HEK293 (cell line): ENCODE results near the gene HNRNPUL1.

ENCODE experiments used
- ATF2 ChIP-seq: fragments of 450-650 bp; formaldehyde crosslinking; IDR thresholded peaks from 2 replicates; pipeline ENCODE4 v1.5.1; 2016; ENCODE audit warnings: missing biosample characterization, missing genetic modification characterization, low read depth
- BCL6B ChIP-seq: fragments of 450-650 bp; formaldehyde crosslinking; IDR thresholded peaks from 2 replicates; pipeline ENCODE4 v1.5.1; 2017; ENCODE audit warnings: missing biosample characterization, missing genetic modification characterization
- EGR2 ChIP-seq: fragments of 450-650 bp; formaldehyde crosslinking; IDR thresholded peaks from 2 replicates; pipeline ENCODE4 v1.5.1; 2016; ENCODE audit warnings: low read depth, missing biosample characterization, missing genetic modification characterization
- GLIS2 ChIP-seq: fragments of 450-650 bp; formaldehyde crosslinking; IDR thresholded peaks from 2 replicates; pipeline ENCODE4 v1.5.1; 2016; ENCODE audit warnings: missing biosample characterization, missing genetic modification characterization
- IKZF3 ChIP-seq: fragments of 450-650 bp; IDR thresholded peaks from 2 replicates; pipeline ENCODE4 v1.5.0; 2018; ENCODE audit warnings: missing biosample characterization, mild to moderate bottlenecking, missing genetic modification characterization, moderate library complexity
- KLF1 ChIP-seq: fragments of 450-650 bp; formaldehyde crosslinking; IDR thresholded peaks from 2 replicates; pipeline ENCODE4 v1.5.1; 2016; ENCODE audit warnings: missing biosample characterization, missing genetic modification characterization
- KLF17 ChIP-seq: fragments of 450-650 bp; formaldehyde crosslinking; IDR thresholded peaks from 2 replicates; pipeline ENCODE4 v1.5.1; 2016; ENCODE audit warnings: missing biosample characterization, missing genetic modification characterization
- OSR2 ChIP-seq: fragments of 450-650 bp; formaldehyde crosslinking; IDR thresholded peaks from 2 replicates; pipeline ENCODE4 v1.5.1; 2016; ENCODE audit warnings: missing biosample characterization, missing genetic modification characterization
- PATZ1 ChIP-seq: fragments of 450-650 bp; formaldehyde crosslinking; IDR thresholded peaks from 2 replicates; pipeline ENCODE4 v1.5.1; 2016; ENCODE audit warnings: missing biosample characterization, missing genetic modification characterization
- PBX3 ChIP-seq: sonication (generic); formaldehyde crosslinking; IDR thresholded peaks from 2 replicates; pipeline ENCODE4 v1.8.1; 2022; ENCODE audit warnings: mild to moderate bottlenecking, moderate library complexity, missing genetic modification reagents
- SP7 ChIP-seq: fragments of 450-650 bp; formaldehyde crosslinking; IDR thresholded peaks from 2 replicates; pipeline ENCODE4 v1.5.1; 2016; ENCODE audit warnings: missing biosample characterization, missing genetic modification characterization
- WT1 ChIP-seq: fragments of 450-650 bp; formaldehyde crosslinking; IDR thresholded peaks from 2 replicates; pipeline ENCODE4 v1.5.1; 2016; ENCODE audit warnings: missing biosample characterization, missing genetic modification characterization
- ZBTB20 ChIP-seq: fragments of 450-650 bp; formaldehyde crosslinking; IDR thresholded peaks from 2 replicates; pipeline ENCODE4 v1.5.1; 2016; ENCODE audit warnings: missing biosample characterization, missing genetic modification characterization
- ZBTB8A ChIP-seq: fragments of 450-650 bp; formaldehyde crosslinking; IDR thresholded peaks from 2 replicates; pipeline ENCODE4 v1.5.1; 2016; ENCODE audit warnings: missing biosample characterization, missing genetic modification characterization
- ZFHX2 ChIP-seq: fragments of 450-650 bp; formaldehyde crosslinking; conservative IDR thresholded peaks from 2 replicates; pipeline ENCODE4 v1.5.1; 2016; ENCODE audit warnings: missing biosample characterization, missing genetic modification characterization
- ZIC2 ChIP-seq: fragments of 450-650 bp; formaldehyde crosslinking; IDR thresholded peaks from 2 replicates; pipeline ENCODE4 v1.5.1; 2016; ENCODE audit warnings: missing biosample characterization, missing genetic modification characterization
- ZNF157 ChIP-seq: fragments of 450-650 bp; formaldehyde crosslinking; IDR thresholded peaks from 2 replicates; pipeline ENCODE4 v1.5.1; 2016; ENCODE audit warnings: missing biosample characterization, missing genetic modification characterization
- ZNF175 ChIP-seq: fragments of 450-650 bp; formaldehyde crosslinking; IDR thresholded peaks from 2 replicates; pipeline ENCODE4 v1.5.1; 2016; ENCODE audit warnings: missing biosample characterization, missing genetic modification characterization
- ZNF274 ChIP-seq, 2 experiments: fragments of 200-500 bp in 1 of 2; fragments of 450-650 bp in 1 of 2; sonication (Bioruptor generic) in 1 of 2; formaldehyde crosslinking in 1 of 2; IDR thresholded peaks; 2 replicates each; pipeline versions ENCODE4 v1.5.1 to v1.6.1; 2014 to 2016; ENCODE audit warnings: borderline replicate concordance in 1 of 2, inconsistent platforms in 1 of 2, low read length in 1 of 2, missing biosample characterization in 1 of 2, missing genetic modification characterization in 1 of 2
- ZNF292 ChIP-seq: fragments of 450-650 bp; formaldehyde crosslinking; IDR thresholded peaks from 2 replicates; pipeline ENCODE4 v1.5.1; 2016; ENCODE audit warnings: low read depth, missing biosample characterization, missing genetic modification characterization, borderline replicate concordance
- ZNF341 ChIP-seq: fragments of 450-650 bp; formaldehyde crosslinking; IDR thresholded peaks from 2 replicates; pipeline ENCODE4; 2016; ENCODE audit warnings: low read depth, missing biosample characterization, missing genetic modification characterization
- ZNF398 ChIP-seq: fragments of 450-650 bp; formaldehyde crosslinking; IDR thresholded peaks from 2 replicates; pipeline ENCODE4 v1.5.1; 2017; ENCODE audit warnings: missing biosample characterization, missing genetic modification characterization
- ZNF510 ChIP-seq: fragments of 450-650 bp; formaldehyde crosslinking; IDR thresholded peaks from 2 replicates; pipeline ENCODE4 v1.5.1; 2018; ENCODE audit warnings: mild to moderate bottlenecking, missing genetic modification characterization, missing biosample characterization; ENCODE audit not compliant: insufficient replicate concordance
- ZNF596 ChIP-seq: fragments of 450-650 bp; IDR thresholded peaks from 2 replicates; pipeline ENCODE4 v1.5.0; 2018; ENCODE audit warnings: missing biosample characterization, mild to moderate bottlenecking, missing genetic modification characterization, moderate library complexity
- ZNF623 ChIP-seq: fragments of 450-650 bp; formaldehyde crosslinking; IDR thresholded peaks from 2 replicates; pipeline ENCODE4 v1.5.1; 2016; ENCODE audit warnings: missing biosample characterization, missing genetic modification characterization
- ZNF629 ChIP-seq: fragments of 450-650 bp; formaldehyde crosslinking; IDR thresholded peaks from 2 replicates; pipeline ENCODE4 v1.5.1; 2017; ENCODE audit warnings: missing biosample characterization, missing genetic modification characterization
- ZNF677 ChIP-seq: fragments of 450-650 bp; IDR thresholded peaks from 2 replicates; pipeline ENCODE4 v1.5.0; 2018; ENCODE audit warnings: missing biosample characterization, mild to moderate bottlenecking, missing genetic modification characterization, moderate library complexity
- ZNF704 ChIP-seq: fragments of 450-650 bp; formaldehyde crosslinking; IDR thresholded peaks from 2 replicates; pipeline ENCODE4 v1.5.1; 2016; ENCODE audit warnings: missing biosample characterization, missing genetic modification characterization
- ZSCAN30 ChIP-seq: fragments of 450-650 bp; IDR thresholded peaks from 2 replicates; pipeline ENCODE4 v1.5.1; 2018; ENCODE audit warnings: missing biosample characterization, mild to moderate bottlenecking, missing genetic modification characterization, moderate library complexity

The HNRNPUL1 gene

GRCh38 chr19:41323430-41324125, 59.4 kb downstream of the HNRNPUL1 start (continued):
- TF ChIP-seq BCL6B (tag by site-specific recombination) = no peak
- no peak for TF ChIP-seq ZNF677 (tag by site-specific recombination)
- peak; percentile 89 for TF ChIP-seq PATZ1 (tag by site-specific recombination)
- TF ChIP-seq ZBTB8A (tag by site-specific recombination) = peak; percentile 46
- peak; percentile 94 for TF ChIP-seq ZNF398 (tag by site-specific recombination)
- TF ChIP-seq ZNF629 (tag by site-specific recombination) = peak; percentile 49; the same call in 1 of the 2 replicates
- 0 out of 2 replicates have a peak, but pooled peaks have one; percentile 36 for TF ChIP-seq IKZF3
- TF ChIP-seq KLF1 = peak; percentile 85
- no peak for TF ChIP-seq ZSCAN30 (tag by site-specific recombination)
- TF ChIP-seq KLF17 (tag by site-specific recombination) = peak; percentile 99
- no peak for TF ChIP-seq ATF2 (tag by site-specific recombination)
- TF ChIP-seq SP7 (tag by site-specific recombination) = peak; percentile 98
- peak; percentile 98 for TF ChIP-seq ZIC2 (tag by site-specific recombination)
- 0 out of 2 replicates have a peak, but pooled peaks have one; percentile 8 for TF ChIP-seq ZNF623 (tag by site-specific recombination)
- no peak for TF ChIP-seq ZNF157
- TF ChIP-seq ZNF292 (tag by site-specific recombination) = no peak
- TF ChIP-seq ZNF175 (tag by site-specific recombination) = no peak
- TF ChIP-seq ZNF510 (tag by site-specific recombination) = no peak
- no peak for TF ChIP-seq ZNF274 (IDR thresholded peaks at IDR 0.05; ENCODE audit: low read length)
- TF ChIP-seq ZNF274 (tag by site-specific recombination; IDR thresholded peaks at IDR 0.05; ENCODE audit: borderline replicate concordance) = no peak
- TF ChIP-seq ZNF596 (tag by site-specific recombination) = no peak
- TF ChIP-seq OSR2 (tag by site-specific recombination) = no peak
- peak; percentile 45; the same call in 1 of the 2 replicates for TF ChIP-seq ZNF341
- peak; percentile 87 for TF ChIP-seq ZFHX2 (tag by site-specific recombination)
- TF ChIP-seq PBX3 (CRISPR knock-in tag) = peak; percentile 63; the same call in 1 of the 2 replicates
- TF ChIP-seq WT1 = peak; percentile 81
- no peak for TF ChIP-seq ZNF704 (tag by site-specific recombination)
- peak; percentile 25; the same call in 1 of the 2 replicates for TF ChIP-seq ZBTB20
- TF ChIP-seq GLIS2 (tag by site-specific recombination) = peak; percentile 86
- peak; percentile 76 for TF ChIP-seq EGR2 (tag by site-specific recombination)
